Stimulated activated CD8-positive, alpha-beta memory T cell treated with anti-CD3 and anti-CD28 coated beads, Interleukin-2, amount 100 ng/mL, for 1 hour (primary cell): Measurements from ENCODE around the gene CTAGE1.
"Not testable (repeated sequence)": the region's sequence is repeated elsewhere in the genome, so short reads cannot be mapped to it uniquely, and the experiment has no call there.

Source experiments
- DNase-seq, 2 donors: peaks; one replicate each; pipeline ENCODE4 v3.0.0-alpha.2; 2020; ENCODE audit warnings: low read depth in 2 of 2

Gene CTAGE1

GRCh38 chr18:22434973-22435608 lies 17.4 kb upstream of the CTAGE1 start:
- no peak for DNase-seq

DNA sequence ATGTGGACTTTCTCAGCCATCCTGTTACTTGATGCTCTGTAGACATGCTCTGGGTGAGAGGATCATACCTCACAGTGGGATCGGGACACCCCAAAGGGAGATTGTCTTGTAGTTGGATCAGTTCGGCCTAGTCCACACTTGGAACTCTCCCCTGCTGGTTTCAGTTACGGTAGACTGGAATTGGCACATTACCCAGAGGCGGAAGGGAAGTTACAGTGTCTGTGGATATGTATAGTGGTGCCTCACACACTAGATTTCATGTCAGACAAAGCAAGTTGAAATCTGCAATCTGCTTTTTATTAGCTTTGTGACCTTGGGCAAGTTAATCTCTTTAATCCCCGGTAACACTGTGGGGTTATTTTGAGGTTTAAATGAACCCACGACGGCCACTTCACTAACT lies 16.2 kb upstream of the CTAGE1 start:
- no peak for DNase-seq

- DNase-seq, result no peak
These were observed 15.0 kb upstream of the CTAGE1 start for GRCh38 chr18:22432657-22433137.

- no peak for DNase-seq
These were observed 11.8 kb upstream of the CTAGE1 start for GRCh38 chr18:22429564-22429963.

DNA sequence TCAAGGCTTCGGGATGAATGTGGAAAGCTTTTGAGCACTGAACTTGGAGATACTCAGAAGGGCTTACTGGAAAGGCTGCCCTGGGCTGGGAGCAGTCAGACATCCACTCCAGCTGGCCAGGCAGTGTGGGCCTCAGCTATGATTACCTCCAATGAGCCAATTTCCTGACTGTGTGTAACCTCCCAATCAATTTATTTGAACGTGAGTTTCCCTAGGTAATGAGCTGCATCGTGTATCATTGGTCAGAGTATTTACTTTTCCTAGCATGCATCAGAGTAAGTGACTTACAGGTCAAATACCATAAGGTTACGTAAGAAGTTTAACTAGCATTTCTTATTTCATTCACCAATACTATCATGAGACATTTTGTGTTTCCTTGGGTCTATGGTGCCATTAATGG lies 11.0 kb upstream of the CTAGE1 start:
- no peak for DNase-seq

DNA sequence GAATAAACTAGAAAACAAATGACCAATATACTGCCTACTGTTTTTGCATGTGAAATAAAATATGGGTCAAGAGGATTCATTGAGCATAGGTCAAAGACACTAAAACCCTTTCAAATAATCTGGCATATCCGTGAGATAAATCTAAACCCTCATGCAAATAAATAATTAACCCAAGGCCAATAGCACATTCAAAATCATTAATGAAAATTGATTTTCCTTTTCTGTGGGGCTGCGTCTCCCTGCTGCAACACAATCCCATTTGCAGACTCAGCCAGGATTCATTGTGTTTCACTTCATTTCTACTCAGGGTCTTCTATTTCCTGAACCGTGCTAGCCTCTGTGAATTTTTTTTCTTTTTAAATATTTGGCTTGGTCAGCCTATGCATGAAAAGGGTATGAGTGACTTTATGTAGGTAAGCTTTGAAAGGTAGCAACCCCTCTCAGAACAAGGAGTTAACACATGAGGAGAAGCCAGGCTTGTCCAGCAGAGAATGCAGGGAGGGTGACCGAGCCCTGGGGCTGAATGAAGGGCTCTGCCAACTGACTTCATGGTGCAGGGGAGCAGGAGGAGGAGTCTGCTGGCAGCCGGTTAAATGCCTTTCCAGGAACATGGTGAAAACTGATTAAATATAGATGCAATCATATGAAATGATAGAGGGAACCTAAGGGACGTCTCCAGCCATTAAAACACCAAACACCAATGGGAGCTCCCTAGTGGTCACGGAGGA lies 10.3 kb upstream of the CTAGE1 start:
- DNase-seq, result no peak

- DNase-seq, result no peak
These were observed 6.8 kb upstream of the CTAGE1 start for GRCh38 chr18:22424565-22424963.

- DNase-seq, result no peak
These were observed 6.3 kb upstream of the CTAGE1 start for GRCh38 chr18:22423878-22424564.

- no peak for DNase-seq
These were observed 5.3 kb upstream of the CTAGE1 start for GRCh38 chr18:22422909-22423548.

DNA sequence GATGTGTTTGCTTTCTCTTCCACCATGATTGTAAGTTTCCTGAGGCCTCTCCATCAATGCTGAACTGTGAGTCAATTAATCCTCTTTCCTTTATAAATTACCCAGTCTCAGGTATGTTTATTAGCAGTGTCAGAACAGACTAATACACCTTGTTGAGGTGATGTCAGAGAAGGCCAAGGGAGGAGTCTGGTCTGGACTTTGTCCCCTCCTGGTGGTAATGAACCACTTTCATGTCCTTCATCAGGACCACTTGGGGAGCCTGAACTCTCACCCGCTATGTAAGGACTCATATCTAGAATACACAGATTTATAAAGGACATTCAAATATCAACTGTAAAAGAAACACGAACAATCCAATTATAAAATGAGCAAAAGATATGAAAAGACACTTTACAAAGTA lies 2.9 kb upstream of the CTAGE1 start:
- no peak for DNase-seq

DNA sequence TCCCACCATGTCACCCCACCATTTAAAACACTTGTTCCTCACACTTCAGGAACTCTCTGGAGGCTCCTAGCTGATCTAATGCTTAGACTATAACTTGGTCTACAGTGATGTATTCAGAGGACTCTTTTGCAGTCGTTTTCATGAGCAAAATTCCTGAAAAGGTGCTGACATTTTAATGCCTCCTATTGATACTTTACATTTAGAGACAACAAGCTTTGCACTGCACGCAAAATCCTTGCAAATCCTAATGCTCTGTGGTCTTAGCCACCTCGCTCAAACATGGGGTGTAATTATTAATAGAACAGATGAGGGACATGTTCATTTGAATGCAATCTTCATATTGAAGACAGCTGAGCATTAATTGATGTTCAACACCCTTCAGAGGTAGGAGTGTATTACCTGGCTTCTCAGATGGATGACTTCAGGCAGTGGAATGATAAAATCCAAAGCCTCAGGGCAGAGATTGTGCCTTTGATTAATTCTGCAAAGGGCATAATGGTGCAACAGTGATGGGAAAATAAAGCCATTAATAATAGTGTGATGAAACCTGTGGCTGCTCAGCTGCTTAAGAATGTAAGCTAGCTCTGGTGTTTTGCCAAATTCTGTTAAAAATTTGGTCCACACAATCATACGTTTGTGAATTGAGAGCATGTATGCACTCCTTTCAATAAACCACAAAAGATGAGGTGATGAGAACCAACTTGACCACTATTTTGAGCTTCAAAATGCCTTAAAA lies 5.4 kb downstream of the CTAGE1 start:
- no peak for DNase-seq

DNA sequence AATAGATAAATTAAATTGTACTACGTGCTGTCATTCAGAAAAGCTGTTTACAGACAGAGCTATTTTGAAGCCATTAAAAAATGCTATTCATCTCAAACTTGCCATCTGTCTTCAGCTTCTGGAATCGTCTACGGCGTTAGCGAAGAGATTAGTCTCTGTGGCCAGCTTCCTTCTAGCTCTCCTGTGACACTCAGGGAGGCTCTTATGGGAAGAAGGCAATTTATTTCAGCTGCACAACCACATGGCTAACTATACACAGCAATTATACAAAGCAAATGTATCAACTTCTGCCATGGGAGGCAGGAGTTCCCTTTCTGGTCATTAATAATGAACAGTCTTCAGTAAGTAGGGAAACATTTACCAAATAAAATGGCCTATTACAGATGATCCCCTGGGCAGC lies 6.3 kb downstream of the CTAGE1 start:
- no peak for DNase-seq

DNA sequence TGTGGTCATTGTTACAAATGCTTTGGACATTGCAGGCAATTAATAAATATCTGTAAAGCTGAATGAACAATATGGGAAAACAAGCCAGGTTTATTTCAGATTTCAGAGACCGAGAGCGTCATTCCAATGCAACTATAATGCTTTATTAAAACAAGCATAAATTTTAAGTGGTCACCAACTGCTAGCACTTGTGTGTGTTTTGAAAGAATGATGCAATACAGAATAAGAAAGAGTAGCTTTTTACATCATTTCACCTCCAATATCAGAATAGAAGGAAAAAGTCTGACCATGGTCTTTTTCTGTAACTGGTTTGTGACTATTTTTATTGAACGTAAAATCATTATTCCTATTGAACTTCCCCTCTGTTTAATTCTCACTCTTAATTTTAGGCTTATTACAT lies 7.6 kb downstream of the CTAGE1 start:
- no peak for DNase-seq

DNA sequence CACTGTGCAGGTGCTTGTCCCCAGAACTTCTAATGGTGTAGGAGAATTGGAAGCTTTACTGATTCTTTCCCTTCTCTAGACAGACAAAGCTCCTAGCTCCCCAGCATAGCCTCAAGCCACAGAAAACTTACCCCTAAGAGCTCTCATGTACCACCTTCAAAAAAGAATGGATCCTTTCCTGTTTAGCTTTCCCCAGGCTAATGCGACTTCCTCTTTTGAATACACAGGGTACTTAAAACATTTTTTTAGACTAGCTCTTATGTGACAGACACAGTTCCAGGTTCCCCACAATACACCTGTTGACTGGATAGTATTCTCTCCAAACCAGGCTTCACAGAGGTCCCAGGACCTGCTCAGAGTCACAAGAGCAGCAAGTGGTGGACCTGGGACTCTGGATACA lies 8.3 kb downstream of the CTAGE1 start:
- DNase-seq, result no peak

GRCh38 chr18:22408059-22408458 lies 9.7 kb downstream of the CTAGE1 start:
- DNase-seq, result no peak

GRCh38 chr18:22405142-22405541 lies 12.6 kb downstream of the CTAGE1 start:
- no peak for DNase-seq

DNA sequence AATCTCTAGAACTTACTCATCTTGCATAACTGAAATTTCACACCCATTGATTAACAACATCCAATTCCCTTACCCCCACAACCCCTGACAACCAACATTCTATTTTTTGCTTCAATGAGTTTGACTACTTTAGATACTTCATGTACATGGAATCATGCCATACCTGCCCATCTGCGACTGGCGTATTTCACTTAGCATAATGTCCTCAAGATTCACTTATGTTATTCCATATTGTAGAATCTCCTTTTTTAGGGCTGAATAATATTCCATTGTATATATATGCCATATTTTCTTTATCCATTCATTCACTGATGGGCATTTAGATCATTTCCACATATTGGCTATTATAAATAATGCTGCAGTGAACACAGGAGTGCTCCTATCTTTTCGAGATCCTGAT lies 13.8 kb downstream of the CTAGE1 start:
- no peak for DNase-seq

DNA sequence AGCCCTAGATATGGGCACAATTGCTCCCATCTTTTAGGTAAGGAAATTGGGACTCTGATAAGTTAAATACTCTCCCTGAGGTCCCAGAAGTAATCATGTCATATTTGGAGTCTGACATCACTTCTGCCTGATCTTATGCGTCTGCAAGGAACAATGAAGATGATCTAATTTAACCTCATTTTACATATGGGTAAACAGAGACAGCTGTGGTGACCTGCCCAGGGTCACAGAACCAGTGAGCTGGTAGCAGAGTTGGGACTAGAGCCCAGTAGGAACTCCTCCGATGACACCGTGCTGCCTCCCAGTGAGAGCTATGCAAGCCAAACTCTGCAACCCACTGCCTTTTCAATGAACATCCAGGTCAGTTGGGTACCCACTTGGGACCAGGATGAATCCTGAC lies 17.8 kb downstream of the CTAGE1 start:
- no peak for DNase-seq

- DNase-seq, result no peak
These were observed 19.3 kb downstream of the CTAGE1 start for GRCh38 chr18:22398464-22398863.

DNA sequence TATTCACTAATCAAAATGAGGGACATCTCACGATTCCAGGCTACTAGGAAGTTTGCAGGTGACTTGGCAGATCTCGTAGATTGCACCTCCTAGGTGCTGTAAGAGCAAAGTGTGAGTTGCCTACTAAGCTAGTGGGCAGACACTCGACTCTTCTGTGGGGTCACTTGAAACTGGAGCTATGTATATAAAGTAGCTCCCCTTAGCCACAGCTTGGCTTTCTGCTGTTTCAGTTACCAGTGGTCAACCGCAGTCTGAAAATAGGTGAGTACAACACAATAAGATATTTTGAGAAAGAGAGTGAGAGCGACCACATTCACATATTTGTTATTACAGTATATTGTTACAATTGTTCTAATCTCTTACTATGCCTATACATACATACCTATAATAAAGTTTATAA lies 23.3 kb downstream of the CTAGE1 start:
- DNase-seq, result no peak

DNA sequence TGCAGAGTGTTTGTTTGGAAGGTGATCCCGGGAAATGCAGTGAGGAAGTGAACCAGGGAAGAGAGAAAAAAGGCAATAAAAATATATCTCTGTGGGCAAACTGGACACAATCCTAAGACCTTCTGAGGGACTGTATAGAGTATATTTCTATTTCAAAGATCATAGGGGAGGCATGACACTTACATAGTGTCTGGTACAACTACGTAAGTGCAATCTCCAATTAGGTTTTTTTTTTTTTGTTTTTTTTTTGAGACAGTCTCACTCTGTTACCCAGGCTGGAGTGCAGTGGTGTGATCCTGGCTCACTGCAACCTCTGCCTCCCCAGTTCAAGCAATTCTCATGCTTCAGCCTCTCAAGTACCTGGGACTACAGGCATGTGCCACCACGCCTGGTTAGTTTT lies 24.6 kb downstream of the CTAGE1 start:
- not testable (repeated sequence) for DNase-seq
